SU-DHL-6 (cell line): ENCODE measurements around the gene EYS.

Experiments
- H2AFZ ChIP-seq: fragments of 200-600 bp; sonication (generic); 2 replicates; pipeline ENCODE4 v1.6.1; 2014; ENCODE audit warnings: low read depth, mild to moderate bottlenecking, moderate library complexity, mixed read lengths, antibody characterized with exemption, low read length; ENCODE audit not compliant: severe bottlenecking
- H3F3A ChIP-seq: fragments of 200-600 bp; shearing (Covaris generic); 2 replicates; pipeline ENCODE4 v1.6.0; 2016; ENCODE audit warnings: antibody characterized with exemption, mild to moderate bottlenecking; ENCODE audit not compliant: insufficient read depth
- H3K27ac ChIP-seq: fragments of 200-600 bp; sonication (generic); 2 replicates; pipeline ENCODE4 v1.5.1; 2016; ENCODE audit warnings: low read depth, mild to moderate bottlenecking, low read length, moderate library complexity, mixed read lengths
- H3K27me3 ChIP-seq: fragments of 200-600 bp; sonication (generic), shearing (Covaris generic); 2 replicates; pipeline ENCODE4 v1.6.0; 2014; ENCODE audit warnings: mild to moderate bottlenecking, low read length
- H3K36me3 ChIP-seq: fragments of 200-600 bp; sonication (generic); 2 replicates; pipeline ENCODE4 v1.6.1; 2014; ENCODE audit warnings: mild to moderate bottlenecking, low read length, mixed read lengths
- H3K4me2 ChIP-seq: fragments of 300-600, 200-600 bp; shearing (Covaris generic), sonication (generic); 2 replicates; pipeline ENCODE4 v1.6.0; 2014; ENCODE audit warnings: low read length, low read depth, mild to moderate bottlenecking; ENCODE audit not compliant: poor library complexity, severe bottlenecking
- H3K4me3 ChIP-seq: fragments of 200-600 bp; sonication (generic); 2 replicates; pipeline ENCODE4 v1.5.1; 2014; ENCODE audit warnings: antibody characterized with exemption, low read length, mild to moderate bottlenecking, mixed read lengths; ENCODE audit not compliant: insufficient read depth, poor library complexity, severe bottlenecking
- H3K79me2 ChIP-seq: fragments of 200-600 bp; sonication (generic); 2 replicates; pipeline ENCODE4 v1.6.1; 2014; ENCODE audit warnings: mild to moderate bottlenecking, low read length, moderate library complexity; ENCODE audit not compliant: insufficient read depth
- H3K9ac ChIP-seq: fragments of 200-600 bp; sonication (generic); 2 replicates; pipeline ENCODE4 v1.7.0; 2014; ENCODE audit warnings: mild to moderate bottlenecking, low read length
- H3K9me2 ChIP-seq: fragments of 200-600 bp; sonication (generic); replicated peaks from 2 replicates; pipeline ENCODE4 v1.6.1; 2014; ENCODE audit warnings: low read length; ENCODE audit not compliant: insufficient read depth
- H3K9me3 ChIP-seq: fragments of 200-600 bp; sonication (generic); 2 replicates; pipeline ENCODE4 v1.6.1; 2014; ENCODE audit warnings: low read length, mixed read lengths; ENCODE audit not compliant: insufficient read depth
- H4K20me1 ChIP-seq: fragments of 200-600 bp; sonication (generic); 2 replicates; pipeline ENCODE4 v1.6.1; 2014; ENCODE audit warnings: low read depth, mild to moderate bottlenecking, antibody characterized with exemption, low read length, moderate library complexity, mixed read lengths
- CTCF ChIP-seq: fragments of 200-600 bp; sonication (generic); IDR thresholded peaks from one replicate; pipeline ENCODE4 v1.5.1; 2017; ENCODE audit warnings: antibody characterized with exemption, mild to moderate bottlenecking, low read length, moderate library complexity; ENCODE audit not compliant: insufficient read depth, poor library complexity, severe bottlenecking
- EZH2phosphoT487 ChIP-seq: fragments of 200-600 bp; sonication (generic), shearing (Covaris generic); conservative IDR thresholded peaks from 2 replicates; pipeline ENCODE4 v1.6.1; 2018; ENCODE audit warnings: mild to moderate bottlenecking, antibody characterized with exemption, low read length, moderate library complexity, mixed read lengths

The EYS gene

DNA sequence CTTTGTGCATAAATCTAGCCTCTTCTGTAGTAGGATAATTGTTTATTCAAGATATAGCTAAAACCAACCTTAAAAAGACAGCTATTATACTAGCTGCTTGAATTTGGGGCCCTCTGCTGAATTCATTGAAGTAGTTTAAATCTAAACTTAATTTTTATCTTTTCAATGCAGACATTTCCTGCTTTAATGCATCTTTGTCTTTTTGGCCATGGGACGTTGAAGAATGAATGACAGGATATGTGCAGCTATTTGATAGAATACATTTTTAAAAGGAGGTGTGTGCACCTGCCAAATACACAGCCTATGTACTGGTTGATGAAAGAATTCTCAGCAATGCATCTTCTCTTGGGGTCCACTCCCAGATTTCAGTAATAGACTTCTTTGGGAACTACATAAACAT lies 1546.5 kb downstream of the EYS start:
- Histone ChIP-seq H3F3A (no peaks in the 10 kb centered on the region), H3K4me3 (no peak overlapping the region), H2AFZ (no peak overlapping the region), H3K9me2 (no peaks in the 10 kb centered on the region), H3K4me2 (no peak overlapping the region), H3K79me2 (no peaks in the 10 kb centered on the region), H3K9me3 (no peaks in the 10 kb centered on the region), H3K27me3 (no peaks in the 10 kb centered on the region), H3K27ac (no peak overlapping the region), H3K36me3 (no peaks in the 10 kb centered on the region), H4K20me1 (no peaks in the 10 kb centered on the region), H3K9ac (no peak overlapping the region)
- TF ChIP-seq CTCF, result no peak
- TF ChIP-seq EZH2phosphoT487, result no peak

- Histone ChIP-seq H3K27me3 (no peaks in the 10 kb centered on the region), H3K4me3 (no peak overlapping the region), H3K27ac (no peak overlapping the region), H3K9ac (no peak overlapping the region), H3K36me3 (no peaks in the 10 kb centered on the region), H3K9me3 (no peaks in the 10 kb centered on the region), H4K20me1 (no peaks in the 10 kb centered on the region), H3K9me2 (no peaks in the 10 kb centered on the region), H3K79me2 (no peaks in the 10 kb centered on the region), H3K4me2 (no peak overlapping the region), H2AFZ (no peak overlapping the region), H3F3A (no peaks in the 10 kb centered on the region)
- TF ChIP-seq CTCF (no peak), EZH2phosphoT487 (no peak)
Observed at GRCh38 chr6:64155063-64155462, 1552.0 kb downstream of the EYS start.

DNA sequence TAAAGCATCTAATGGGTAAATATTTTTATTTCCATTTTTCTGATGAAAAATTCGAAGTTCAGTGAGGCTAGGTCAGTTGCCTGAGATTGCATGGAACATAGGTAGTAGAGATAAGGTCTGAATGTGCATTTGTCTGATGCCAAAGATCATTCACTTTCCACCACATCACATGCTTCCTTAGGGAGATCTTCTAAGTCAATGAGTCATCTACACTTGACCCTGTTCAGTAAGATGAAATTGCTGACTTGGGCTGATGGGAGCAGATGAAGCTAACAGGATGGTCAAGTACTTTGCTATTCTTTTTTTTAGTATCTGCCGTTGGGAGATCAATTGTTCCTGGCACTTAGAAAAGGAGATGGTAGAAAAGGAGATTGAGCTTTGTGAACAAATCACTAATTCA lies 1560.2 kb downstream of the EYS start:
- Histone ChIP-seq H4K20me1 (no peaks in the 10 kb centered on the region), H3K9me2 (no peaks in the 10 kb centered on the region), H3K27me3 (no peaks in the 10 kb centered on the region), H3K36me3 (no peaks in the 10 kb centered on the region), H3K4me2 (no peak overlapping the region), H3K4me3 (no peak overlapping the region), H3K27ac (no peak overlapping the region), H3K9me3 (no peaks in the 10 kb centered on the region), H3F3A (no peaks in the 10 kb centered on the region), H3K79me2 (no peaks in the 10 kb centered on the region), H3K9ac (no peak overlapping the region), H2AFZ (no peak overlapping the region)
- no peak for TF ChIP-seq EZH2phosphoT487
- TF ChIP-seq CTCF, result no peak

- H3K9me3 ChIP-seq, result no peaks in the 10 kb centered on the region
- H2AFZ ChIP-seq, result no peak overlapping the region
- no peaks in the 10 kb centered on the region for H3F3A ChIP-seq
- no peaks in the 10 kb centered on the region for H3K27me3 ChIP-seq
- TF ChIP-seq EZH2phosphoT487 (no peak), CTCF (no peak)
- H3K4me3 ChIP-seq, result no peak overlapping the region
- no peak overlapping the region for H3K9ac ChIP-seq
- no peaks in the 10 kb centered on the region for H4K20me1 ChIP-seq
- no peaks in the 10 kb centered on the region for H3K36me3 ChIP-seq
- H3K27ac ChIP-seq, result no peak overlapping the region
- H3K79me2 ChIP-seq, result no peaks in the 10 kb centered on the region
- no peak overlapping the region for H3K4me2 ChIP-seq
- no peaks in the 10 kb centered on the region for H3K9me2 ChIP-seq
Observed at GRCh38 chr6:64146094-64146493, 1560.9 kb downstream of the EYS start.
